Measurements from ENCODE around the gene EXOC6B.

Gene EXOC6B

GRCh38 chr2:72833084-72833714, 7.4 kb upstream of the EXOC6B start:
- FAIRE-seq, result no peak
- no peak for DNase-seq (ENCODE audit: insufficient read length, low spot score)
- TF ChIP-seq POU2F2 (IDR thresholded peaks at IDR 0.05; ENCODE audit: low read depth, low read length) (no peak), PAX5 (IDR thresholded peaks at IDR 0.05; ENCODE audit: insufficient read depth, low read length, severe bottlenecking) (no peak)

- FAIRE-seq (no peak), DNase-seq (ENCODE audit: insufficient read length, low spot score) (no peak)
- TF ChIP-seq POU2F2 (IDR thresholded peaks at IDR 0.05; ENCODE audit: low read depth, low read length) (no peak), POLR2A (IDR thresholded peaks at IDR 0.05; ENCODE audit: low read depth, low read length) (no peak), SPI1 (IDR thresholded peaks at IDR 0.05; ENCODE audit: low read depth, low read length) (no peak), PAX5 (IDR thresholded peaks at IDR 0.05; ENCODE audit: insufficient read depth, low read length, severe bottlenecking) (no peak), TAF1 (IDR thresholded peaks at IDR 0.05; ENCODE audit: low read depth, low read length) (no peak), POLR2AphosphoS5 (IDR thresholded peaks at IDR 0.05; ENCODE audit: low read depth, low read length) (no peak)
These were observed 4.4 kb upstream of the EXOC6B start for GRCh38 chr2:72830273-72830672.

GRCh38 chr2:72828840-72829507, 3.1 kb upstream of the EXOC6B start:
- TF ChIP-seq POU2F2 (IDR thresholded peaks at IDR 0.05; ENCODE audit: low read depth, low read length) (no peak), SPI1 (IDR thresholded peaks at IDR 0.05; ENCODE audit: low read depth, low read length) (no peak), POLR2AphosphoS5 (IDR thresholded peaks at IDR 0.05; ENCODE audit: low read depth, low read length) (no peak), TAF1 (IDR thresholded peaks at IDR 0.05; ENCODE audit: low read depth, low read length) (no peak), PAX5 (IDR thresholded peaks at IDR 0.05; ENCODE audit: insufficient read depth, low read length, severe bottlenecking) (no peak), POLR2A (IDR thresholded peaks at IDR 0.05; ENCODE audit: low read depth, low read length) (no peak)
- FAIRE-seq, result no peak

GRCh38 chr2:72827966-72828646, 2.3 kb upstream of the EXOC6B start:
- no peak for DNase-seq (ENCODE audit: insufficient read length, low spot score)
- no peak for FAIRE-seq
- TF ChIP-seq POU2F2 (IDR thresholded peaks at IDR 0.05; ENCODE audit: low read depth, low read length) (no peak), POLR2A (IDR thresholded peaks at IDR 0.05; ENCODE audit: low read depth, low read length) (no peak), PAX5 (IDR thresholded peaks at IDR 0.05; ENCODE audit: insufficient read depth, low read length, severe bottlenecking) (no peak), SPI1 (IDR thresholded peaks at IDR 0.05; ENCODE audit: low read depth, low read length) (no peak), TAF1 (IDR thresholded peaks at IDR 0.05; ENCODE audit: low read depth, low read length) (no peak), POLR2AphosphoS5 (IDR thresholded peaks at IDR 0.05; ENCODE audit: low read depth, low read length) (no peak)

More at GRCh38 chr2:72828840-72829507, 3.1 kb upstream of the EXOC6B start:
- DNase-seq (ENCODE audit: insufficient read length, low spot score), result no peak

GRCh38 chr2:72827487-72827886, 1.7 kb upstream of the EXOC6B start:
- TF ChIP-seq SPI1 (IDR thresholded peaks at IDR 0.05; ENCODE audit: low read depth, low read length) (no peak), PAX5 (IDR thresholded peaks at IDR 0.05; ENCODE audit: insufficient read depth, low read length, severe bottlenecking) (no peak), POLR2AphosphoS5 (IDR thresholded peaks at IDR 0.05; ENCODE audit: low read depth, low read length) (no peak), POU2F2 (IDR thresholded peaks at IDR 0.05; ENCODE audit: low read depth, low read length) (no peak), POLR2A (IDR thresholded peaks at IDR 0.05; ENCODE audit: low read depth, low read length) (no peak), TAF1 (IDR thresholded peaks at IDR 0.05; ENCODE audit: low read depth, low read length) (no peak)
- no peak for FAIRE-seq
- DNase-seq (ENCODE audit: insufficient read length, low spot score), result no peak

- TF ChIP-seq POLR2AphosphoS5 (IDR thresholded peaks at IDR 0.05; ENCODE audit: low read depth, low read length) (no peak), POLR2A (IDR thresholded peaks at IDR 0.05; ENCODE audit: low read depth, low read length) (no peak), SPI1 (IDR thresholded peaks at IDR 0.05; ENCODE audit: low read depth, low read length) (no peak), PAX5 (IDR thresholded peaks at IDR 0.05; ENCODE audit: insufficient read depth, low read length, severe bottlenecking) (no peak), TAF1 (IDR thresholded peaks at IDR 0.05; ENCODE audit: low read depth, low read length) (no peak), POU2F2 (IDR thresholded peaks at IDR 0.05; ENCODE audit: low read depth, low read length) (no peak)
- FAIRE-seq (no peak), DNase-seq (ENCODE audit: insufficient read length, low spot score) (no peak)
These were observed 284 bp upstream of the EXOC6B start for GRCh38 chr2:72826156-72826477.

GRCh38 chr2:72824224-72824842, 1.5 kb downstream of the EXOC6B start:
- DNase-seq (ENCODE audit: insufficient read length, low spot score), result no peak
- no peak for TF ChIP-seq POLR2AphosphoS5 (IDR thresholded peaks at IDR 0.05; ENCODE audit: low read depth, low read length)
- TF ChIP-seq TAF1 (IDR thresholded peaks at IDR 0.05; ENCODE audit: low read depth, low read length), result no peak
- TF ChIP-seq POU2F2 (IDR thresholded peaks at IDR 0.05; ENCODE audit: low read depth, low read length), result no peak
- no peak for TF ChIP-seq PAX5 (IDR thresholded peaks at IDR 0.05; ENCODE audit: insufficient read depth, low read length, severe bottlenecking)
- no peak for TF ChIP-seq SPI1 (IDR thresholded peaks at IDR 0.05; ENCODE audit: low read depth, low read length)
- no peak for TF ChIP-seq POLR2A (IDR thresholded peaks at IDR 0.05; ENCODE audit: low read depth, low read length)
- no peak for FAIRE-seq

GRCh38 chr2:72822794-72823193, 3.0 kb downstream of the EXOC6B start:
- FAIRE-seq (no peak), DNase-seq (ENCODE audit: insufficient read length, low spot score) (no peak)
- TF ChIP-seq POLR2AphosphoS5 (IDR thresholded peaks at IDR 0.05; ENCODE audit: low read depth, low read length) (no peak), POU2F2 (IDR thresholded peaks at IDR 0.05; ENCODE audit: low read depth, low read length) (no peak), TAF1 (IDR thresholded peaks at IDR 0.05; ENCODE audit: low read depth, low read length) (no peak), SPI1 (IDR thresholded peaks at IDR 0.05; ENCODE audit: low read depth, low read length) (no peak), PAX5 (IDR thresholded peaks at IDR 0.05; ENCODE audit: insufficient read depth, low read length, severe bottlenecking) (no peak), POLR2A (IDR thresholded peaks at IDR 0.05; ENCODE audit: low read depth, low read length) (no peak)

- FAIRE-seq (no peak), DNase-seq (ENCODE audit: insufficient read length, low spot score) (no peak)
- TF ChIP-seq SPI1 (IDR thresholded peaks at IDR 0.05; ENCODE audit: low read depth, low read length) (no peak), POLR2A (IDR thresholded peaks at IDR 0.05; ENCODE audit: low read depth, low read length) (no peak), TAF1 (IDR thresholded peaks at IDR 0.05; ENCODE audit: low read depth, low read length) (no peak), POU2F2 (IDR thresholded peaks at IDR 0.05; ENCODE audit: low read depth, low read length) (no peak), POLR2AphosphoS5 (IDR thresholded peaks at IDR 0.05; ENCODE audit: low read depth, low read length) (no peak)
These were observed 3.9 kb downstream of the EXOC6B start for GRCh38 chr2:72821983-72822382.

Data from GM12891 (cell line).